Prostate gland (tissue), 2 donors: Measurements from ENCODE around the gene SMIM44. TPM values are rescaled to one million over a fixed set of nuclear protein-coding genes. Genes with fewer than 3 reads are reported as not detected.

Source experiments
- DNase-seq: peaks from one replicate; pipeline ENCODE4 v3.0.0-alpha.2; 2019; ENCODE audit warnings: low spot score
- H3K27ac ChIP-seq, 2 donors: fragments of 200-600 bp; sonication (generic); 2 replicates each; pipeline ENCODE4 v1.5.1; 2017 to 2019
- H3K27me3 ChIP-seq: fragments of 200-600 bp; sonication (generic); replicated peaks from 2 replicates; pipeline ENCODE4 v1.5.1; 2019; ENCODE audit not compliant: insufficient read depth
- H3K36me3 ChIP-seq, 2 donors: fragments of 200-600 bp; sonication (generic); 1 replicate in 1 of 2; 2 replicates in 1 of 2; pipeline versions ENCODE4 v1.5.1 to v1.8.1; 2017 to 2019
- H3K4me1 ChIP-seq: fragments of 200-600 bp; sonication (generic); replicated peaks from 2 replicates; pipeline ENCODE4 v1.5.1; 2019
- H3K4me3 ChIP-seq, 2 donors: fragments of 200-600 bp; sonication (generic); 2 replicates each; pipeline ENCODE4 v1.5.1; 2017 to 2019
- H3K9me3 ChIP-seq: fragments of 200-600 bp; sonication (generic); 2 replicates; pipeline ENCODE4 v1.5.1; 2017
- CTCF ChIP-seq, 4 experiments: fragments of 200-600 bp in 2 of 4; fragments of 450-650 bp in 2 of 4; sonication (generic) in 2 of 4; IDR thresholded peaks; 1 replicate in 3 of 4; 2 replicates in 1 of 4; pipeline ENCODE4 v1.5.1; 2016 to 2019; ENCODE audit warnings: antibody characterized with exemption in 4 of 4, mild to moderate bottlenecking in 2 of 4, moderate library complexity in 2 of 4
- POLR2A ChIP-seq: fragments of 450-650 bp; IDR thresholded peaks from one replicate; pipeline ENCODE4 v1.6.1; 2016; ENCODE audit warnings: antibody characterized with exemption, mild to moderate bottlenecking
- POLR2AphosphoS5 ChIP-seq: sonication (generic); formaldehyde crosslinking; IDR thresholded peaks from one replicate; pipeline ENCODE4 v1.6.1; 2017; ENCODE audit warnings: antibody characterized with exemption
- WGBS: methylation state at CpG from one replicate; pipeline ENCODE4 v1.1.5; 2018; 5-methylcytosine and 5-hydroxymethylcytosine counted together
- intact Hi-C: fragments of 100-400 bp; cut with DNase I; formaldehyde crosslinking; loops from one replicate; pipeline ENCODE4 v1.14.2; 2022
- total RNA-seq, 2 donors: library from RNA; depleted of rRNA; stranded (reverse); fragments of >200 nt; gene quantifications; one replicate each; pipeline ENCODE4 v1.1.0, GENCODE V29; 2016

Gene SMIM44
- total RNA-seq, 2 donors from 2014 or later, result 1.7 TPM; not detected in 1

- no peaks in the 10 kb centered on the region for H3K36me3 ChIP-seq
- intact Hi-C loops, result no loop called here
- peaks cover 5% of the 10 kb centered on the region for H3K4me1 ChIP-seq
- H3K27me3 ChIP-seq, result no peaks in the 10 kb centered on the region
- no peak overlapping the region for H3K4me3 ChIP-seq
- 78% methylated on average over 22 of the region's 23 CpGs for WGBS
- no peak overlapping the region for H3K27ac ChIP-seq
- TF ChIP-seq CTCF (IDR thresholded peaks at IDR 0.05) (no peak), POLR2A (no peak), POLR2AphosphoS5 (no peak)
- no peaks in the 10 kb centered on the region for H3K9me3 ChIP-seq
- no peak for DNase-seq
Measured at GRCh38 chr19:3513229-3514140, 30.2 kb upstream of the SMIM44 start.

GRCh38 chr19:3512562-3513228 is 29.5 kb upstream of the SMIM44 start:
- no peak for DNase-seq
- H3K27ac ChIP-seq, result no peak overlapping the region
- H3K27me3 ChIP-seq, result no peaks in the 10 kb centered on the region
- H3K4me3 ChIP-seq, result no peak overlapping the region
- 80% methylated on average over 17 of the region's 17 CpGs for WGBS
- TF ChIP-seq POLR2AphosphoS5, result no peak
- TF ChIP-seq POLR2A, result no peak
- no peak for TF ChIP-seq CTCF (IDR thresholded peaks at IDR 0.05)
- H3K4me1 ChIP-seq, result peaks cover 5% of the 10 kb centered on the region
- intact Hi-C loops, result no loop called here
- no peaks in the 10 kb centered on the region for H3K9me3 ChIP-seq
- H3K36me3 ChIP-seq, result no peaks in the 10 kb centered on the region

GRCh38 chr19:3511506-3512251 is 28.4 kb upstream of the SMIM44 start:
- intact Hi-C loops, result no loop called here
- H3K36me3 ChIP-seq, result no peaks in the 10 kb centered on the region
- no peaks in the 10 kb centered on the region for H3K9me3 ChIP-seq
- TF ChIP-seq POLR2A (no peak), POLR2AphosphoS5 (no peak), CTCF (IDR thresholded peaks at IDR 0.05) (no peak)
- 73% methylated on average over 23 of the region's 26 CpGs for WGBS
- H3K27me3 ChIP-seq, result no peaks in the 10 kb centered on the region
- H3K4me1 ChIP-seq, result peaks cover 2% of the 10 kb centered on the region
- no peak overlapping the region for H3K27ac ChIP-seq
- no peak for DNase-seq
- H3K4me3 ChIP-seq, result no peak overlapping the region

GRCh38 chr19:3510727-3511126 is 27.5 kb upstream of the SMIM44 start:
- WGBS, result 84% methylated on average over 21 of the region's 22 CpGs
- intact Hi-C loops, result no loop called here
- Histone ChIP-seq H3K27me3 (no peaks in the 10 kb centered on the region), H3K27ac (no peak overlapping the region), H3K4me1 (no peaks in the 10 kb centered on the region), H3K9me3 (no peaks in the 10 kb centered on the region), H3K36me3 (no peaks in the 10 kb centered on the region), H3K4me3 (no peak overlapping the region)
- no peak for DNase-seq
- TF ChIP-seq POLR2AphosphoS5, result no peak
- no peak for TF ChIP-seq POLR2A
- TF ChIP-seq CTCF (IDR thresholded peaks at IDR 0.05), result no peak
